ENCODE data around the gene PBXIP1.
"Not testable (repeated sequence)": the region's sequence is repeated elsewhere in the genome, so short reads cannot be mapped to it uniquely, and the experiment has no call there.

The PBXIP1 gene

DNA sequence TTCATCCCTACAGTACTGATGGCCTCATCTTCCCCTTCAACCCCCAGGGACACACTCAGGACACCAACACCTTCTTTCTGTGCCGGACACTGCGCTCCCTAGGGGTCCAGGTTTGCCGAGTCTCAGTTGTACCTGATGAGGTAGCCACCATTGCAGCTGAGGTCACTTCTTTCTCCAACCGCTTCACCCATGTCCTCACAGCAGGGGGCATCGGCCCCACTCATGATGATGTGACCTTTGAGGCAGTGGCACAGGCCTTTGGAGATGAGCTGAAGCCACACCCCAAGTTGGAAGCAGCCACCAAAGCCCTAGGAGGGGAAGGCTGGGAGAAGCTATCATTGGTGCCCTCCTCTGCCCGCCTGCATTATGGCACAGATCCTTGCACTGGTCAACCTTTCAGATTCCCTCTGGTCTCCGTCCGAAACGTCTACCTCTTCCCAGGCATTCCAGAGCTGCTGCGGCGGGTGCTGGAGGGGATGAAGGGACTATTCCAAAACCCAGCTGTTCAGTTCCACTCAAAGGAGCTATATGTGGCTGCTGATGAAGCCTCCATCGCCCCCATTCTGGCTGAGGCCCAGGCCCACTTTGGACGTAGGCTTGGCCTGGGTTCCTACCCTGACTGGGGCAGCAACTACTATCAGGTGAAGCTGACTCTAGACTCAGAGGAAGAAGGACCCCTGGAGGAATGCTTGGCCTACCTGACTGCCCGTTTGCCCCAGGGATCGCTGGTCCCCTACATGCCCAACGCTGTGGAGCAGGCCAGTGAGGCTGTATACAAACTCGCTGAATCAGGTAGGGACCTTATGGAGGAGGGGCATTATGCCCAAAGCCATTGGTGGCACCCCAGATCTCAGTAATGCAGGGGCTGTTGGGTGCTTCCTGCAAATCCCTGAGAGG is 32.4 kb upstream of the PBXIP1 start:
- peaks cover 54% of the 10 kb centered on the region for H3K36me3 ChIP-seq (replicated peaks)

DNA sequence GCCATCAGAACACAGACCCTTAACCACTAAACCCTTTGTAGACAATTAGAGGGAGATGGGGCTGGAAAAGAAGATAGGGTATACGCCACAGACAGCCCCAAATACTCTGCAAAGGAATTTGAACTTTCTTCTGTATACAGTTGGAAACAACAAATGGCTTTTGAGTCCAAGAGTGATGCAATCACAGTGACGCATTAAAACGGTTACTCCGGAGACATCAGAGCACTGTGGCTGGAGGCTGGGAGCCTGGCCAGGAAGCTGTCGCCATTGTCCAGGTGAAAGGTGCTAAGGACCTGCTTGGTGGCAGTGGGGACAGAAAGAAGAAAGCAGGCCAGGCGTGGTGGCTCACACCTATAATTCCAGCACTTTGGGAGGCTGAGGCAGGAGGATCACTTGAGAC is 31.4 kb upstream of the PBXIP1 start:
- no peak for DNase-seq (ENCODE audit: low spot score in 2 of 2)
- Histone ChIP-seq H3K4me1 (peaks cover 8% of the 10 kb centered on the region), H3K4me3 (no peak overlapping the region), H3K36me3 (replicated peaks) (peaks cover 48% of the 10 kb centered on the region), H3K9me3 (no peaks in the 10 kb centered on the region), H3K27me3 (ENCODE audit: low read depth) (no peaks in the 10 kb centered on the region)
- in situ Hi-C loops (cut with MboI; ENCODE audit: low sequenced_read_pairs), result no loop called here

More for the DNA sequence above, 32.4 kb upstream of the PBXIP1 start:
- Histone ChIP-seq H3K4me1 (peaks cover 4% of the 10 kb centered on the region; the same call in 1 of the 2 replicates), H3K4me3 (no peak overlapping the region), H3K9me3 (no peaks in the 10 kb centered on the region), H3K27me3 (ENCODE audit: low read depth) (no peaks in the 10 kb centered on the region)
- in situ Hi-C loops (cut with MboI; ENCODE audit: low sequenced_read_pairs), result no loop called here
- DNase-seq (ENCODE audit: low spot score in 2 of 2), result no peak

DNA sequence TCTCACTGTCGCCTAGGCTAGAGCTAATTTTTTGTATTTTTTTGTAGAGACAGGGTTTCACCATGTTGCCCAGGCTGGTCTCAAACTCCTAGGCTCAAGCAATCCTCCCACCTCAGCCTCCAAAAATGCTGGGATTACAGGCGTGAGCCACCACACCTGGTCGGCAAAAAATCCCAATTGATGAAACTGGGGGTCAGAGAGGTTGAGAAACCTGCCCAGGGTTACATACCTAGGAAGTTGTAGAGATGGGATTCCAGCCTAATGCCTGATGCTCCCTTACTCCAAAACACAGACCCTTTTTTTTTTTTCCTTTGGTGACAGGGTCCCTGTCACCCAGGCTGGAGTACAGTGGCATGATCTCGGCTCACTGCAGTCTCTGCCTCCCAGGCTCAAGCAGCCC is 30.8 kb upstream of the PBXIP1 start:
- H3K9me3 ChIP-seq; H3K27me3 ChIP-seq (ENCODE audit: low read depth); DNase-seq (ENCODE audit: low spot score in 2 of 2); in situ Hi-C loops (cut with MboI; ENCODE audit: low sequenced_read_pairs); H3K4me3 ChIP-seq: not testable (repeated sequence)
- Histone ChIP-seq H3K4me1 (peaks cover 13% of the 10 kb centered on the region), H3K36me3 (replicated peaks) (peaks cover 47% of the 10 kb centered on the region)

DNA sequence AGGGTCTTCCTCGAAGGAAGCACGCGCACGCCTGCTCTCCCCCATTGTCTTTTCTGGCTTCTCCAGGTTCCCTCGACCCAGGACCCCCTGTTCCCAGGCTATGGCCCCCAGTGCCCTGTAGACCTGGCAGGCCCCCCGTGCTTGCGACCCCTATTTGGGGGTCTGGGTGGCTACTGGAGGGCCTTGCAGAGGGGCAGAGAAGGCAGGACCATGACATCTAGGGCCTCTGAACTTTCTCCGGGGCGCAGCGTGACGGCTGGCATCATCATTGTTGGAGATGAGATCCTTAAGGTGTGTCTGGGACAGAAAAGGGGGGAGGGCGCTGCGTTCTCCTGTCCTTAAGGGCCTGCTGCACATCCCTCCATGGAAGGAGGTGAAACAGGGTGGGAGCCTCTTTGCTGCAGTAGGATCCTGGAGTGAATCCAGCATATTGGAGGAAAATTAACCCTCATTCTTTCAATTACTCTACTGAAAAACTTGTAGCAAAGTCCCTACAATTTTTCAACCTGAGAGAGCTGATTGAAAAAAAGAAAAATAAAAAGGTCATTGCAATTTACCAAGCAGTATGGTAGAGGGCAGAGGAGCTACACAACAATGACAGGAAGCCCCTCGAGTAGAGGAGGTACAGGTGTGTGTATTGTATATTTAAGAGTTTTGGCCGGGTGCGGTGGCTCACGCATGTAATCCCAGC is 28.0 kb upstream of the PBXIP1 start:
- no peaks in the 10 kb centered on the region for H3K9me3 ChIP-seq
- peak overlapping the region; percentile 55 for H3K4me3 ChIP-seq
- H3K4me1 ChIP-seq, result peaks cover 13% of the 10 kb centered on the region
- in situ Hi-C loops (cut with MboI; ENCODE audit: low sequenced_read_pairs), result no loop called here
- peak in 1 of 2 experiments; percentile 55 for DNase-seq (ENCODE audit: low spot score in 2 of 2)
- H3K36me3 ChIP-seq (replicated peaks), result peaks cover 50% of the 10 kb centered on the region
- H3K27me3 ChIP-seq (ENCODE audit: low read depth), result no peaks in the 10 kb centered on the region

DNA sequence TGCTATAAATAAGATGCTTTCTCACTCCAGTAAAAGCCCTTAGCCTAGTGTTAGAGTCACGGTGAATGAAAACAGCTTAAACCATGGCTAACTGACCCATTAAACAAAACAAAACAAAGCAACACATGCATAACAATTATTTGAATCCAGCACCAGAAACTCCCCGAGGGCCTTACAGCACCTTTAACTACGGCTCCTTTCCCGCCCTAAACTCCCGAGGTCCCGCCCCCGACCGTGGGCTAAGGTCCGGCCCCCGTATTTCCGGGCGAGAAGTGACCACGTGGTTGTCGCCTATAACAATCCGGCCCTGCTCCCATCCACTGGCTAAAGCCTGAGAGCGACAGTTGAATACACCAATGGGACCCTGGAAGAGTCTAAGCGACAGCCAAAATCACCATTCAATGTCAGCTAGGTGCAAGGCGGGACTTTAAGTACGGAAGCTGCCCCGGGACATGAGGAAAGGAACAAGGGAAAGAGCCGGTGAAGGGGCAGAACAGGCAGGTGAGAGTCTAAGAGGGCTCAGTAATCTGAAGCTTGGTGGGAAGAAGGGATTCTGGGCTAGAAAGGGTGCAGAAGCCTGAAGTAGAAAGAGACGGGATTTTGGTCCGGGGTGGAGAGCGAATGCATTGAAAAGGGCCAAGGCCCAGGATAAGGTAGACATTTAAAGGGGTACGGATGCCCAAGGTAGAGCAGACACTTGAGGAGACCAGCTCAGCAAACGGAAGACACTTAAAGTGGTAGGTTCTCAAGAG is 27.2 kb upstream of the PBXIP1 start, which contains the start of gene FLAD1:
Gene FLAD1 (plus strand): TSS at position 448 of the 752 bp plus-strand sequence. CDS start 351 bp downstream, outside the sequence.
- peak; percentile 99 for DNase-seq (ENCODE audit: low spot score in 2 of 2)
- in situ Hi-C loops (cut with MboI; ENCODE audit: low sequenced_read_pairs), result no loop called here
- Histone ChIP-seq H3K4me1 (peaks cover 13% of the 10 kb centered on the region), H3K36me3 (replicated peaks) (peaks cover 47% of the 10 kb centered on the region), H3K27me3 (ENCODE audit: low read depth) (no peaks in the 10 kb centered on the region), H3K4me3 (peak within 1 kb of the TSS; percentile 55), H3K9me3 (no peaks in the 10 kb centered on the region)

DNA sequence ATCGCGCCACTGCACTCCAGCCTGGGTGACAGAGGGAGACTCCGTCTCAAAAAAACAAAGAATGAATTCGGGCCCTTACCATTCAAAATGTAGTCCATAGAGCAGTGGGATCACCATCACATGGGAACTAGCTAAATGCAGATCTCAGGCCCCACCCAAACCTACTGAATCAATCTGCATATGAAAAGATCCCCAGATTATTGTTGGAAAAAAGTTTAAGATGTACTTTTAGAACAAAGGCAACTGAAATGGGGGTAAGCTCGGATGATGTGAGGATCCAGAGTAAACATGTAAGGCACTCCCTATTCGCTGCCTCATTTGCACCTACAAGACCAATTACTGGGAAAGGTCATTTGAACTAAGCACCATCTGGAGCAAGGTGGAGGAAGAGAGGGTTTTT is 26.4 kb upstream of the PBXIP1 start:
- DNase-seq (ENCODE audit: low spot score in 2 of 2), result peak; percentile 77 to 92
- in situ Hi-C loops (cut with MboI; ENCODE audit: low sequenced_read_pairs), result no loop called here
- Histone ChIP-seq H3K4me3 (peak overlapping the region; percentile 55), H3K36me3 (replicated peaks) (peaks cover 47% of the 10 kb centered on the region), H3K4me1 (peaks cover 13% of the 10 kb centered on the region), H3K27me3 (ENCODE audit: low read depth) (no peaks in the 10 kb centered on the region), H3K9me3 (no peaks in the 10 kb centered on the region)

DNA sequence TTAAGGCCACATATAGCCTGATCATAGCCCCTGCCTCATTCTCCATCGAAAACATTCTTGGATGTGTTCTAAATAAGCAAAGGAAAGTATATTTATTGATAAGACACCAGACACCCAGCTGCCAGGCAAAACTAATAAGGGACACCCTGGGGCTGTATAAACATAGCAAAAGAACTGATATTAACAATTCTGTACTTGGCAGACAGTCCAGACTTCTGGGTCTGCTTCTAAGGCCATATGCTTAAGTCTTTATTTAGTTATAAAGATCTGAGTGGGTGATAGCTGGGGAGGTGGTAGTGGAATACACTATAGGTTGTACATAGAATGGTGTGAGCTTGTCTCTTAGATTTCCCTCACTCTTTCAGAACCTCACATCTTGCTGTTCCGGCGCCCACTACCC is 22.5 kb upstream of the PBXIP1 start:
- no peaks in the 10 kb centered on the region for H3K9me3 ChIP-seq
- no peak for DNase-seq (ENCODE audit: low spot score in 2 of 2)
- in situ Hi-C loops (cut with MboI; ENCODE audit: low sequenced_read_pairs), result no loop called here
- H3K4me1 ChIP-seq, result peaks cover 19% of the 10 kb centered on the region
- H3K36me3 ChIP-seq (replicated peaks), result peaks cover 36% of the 10 kb centered on the region
- no peak overlapping the region for H3K4me3 ChIP-seq
- no peaks in the 10 kb centered on the region for H3K27me3 ChIP-seq (ENCODE audit: low read depth)

DNA sequence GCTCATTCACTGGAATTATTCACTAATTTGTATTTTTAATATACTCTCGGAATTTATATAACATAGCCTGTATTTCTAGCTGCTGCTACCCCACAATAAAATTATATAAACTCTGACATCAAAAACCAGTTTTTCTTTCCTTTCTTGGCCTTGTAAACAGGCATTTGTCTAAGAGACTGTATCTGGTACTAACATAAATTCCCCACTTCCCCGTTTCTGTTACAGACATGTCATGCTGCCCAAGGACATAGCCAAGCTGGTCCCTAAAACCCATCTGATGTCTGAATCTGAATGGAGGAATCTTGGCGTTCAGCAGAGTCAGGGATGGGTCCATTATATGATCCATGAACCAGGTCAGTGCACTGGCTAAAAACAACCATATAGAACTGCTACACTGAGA is 21.9 kb upstream of the PBXIP1 start:
- Histone ChIP-seq H3K4me1 (peaks cover 23% of the 10 kb centered on the region), H3K36me3 (replicated peaks) (peaks cover 36% of the 10 kb centered on the region)
- DNase-seq (ENCODE audit: low spot score in 2 of 2); H3K9me3 ChIP-seq; in situ Hi-C loops (cut with MboI; ENCODE audit: low sequenced_read_pairs); H3K4me3 ChIP-seq; H3K27me3 ChIP-seq (ENCODE audit: low read depth): not testable (repeated sequence)

DNA sequence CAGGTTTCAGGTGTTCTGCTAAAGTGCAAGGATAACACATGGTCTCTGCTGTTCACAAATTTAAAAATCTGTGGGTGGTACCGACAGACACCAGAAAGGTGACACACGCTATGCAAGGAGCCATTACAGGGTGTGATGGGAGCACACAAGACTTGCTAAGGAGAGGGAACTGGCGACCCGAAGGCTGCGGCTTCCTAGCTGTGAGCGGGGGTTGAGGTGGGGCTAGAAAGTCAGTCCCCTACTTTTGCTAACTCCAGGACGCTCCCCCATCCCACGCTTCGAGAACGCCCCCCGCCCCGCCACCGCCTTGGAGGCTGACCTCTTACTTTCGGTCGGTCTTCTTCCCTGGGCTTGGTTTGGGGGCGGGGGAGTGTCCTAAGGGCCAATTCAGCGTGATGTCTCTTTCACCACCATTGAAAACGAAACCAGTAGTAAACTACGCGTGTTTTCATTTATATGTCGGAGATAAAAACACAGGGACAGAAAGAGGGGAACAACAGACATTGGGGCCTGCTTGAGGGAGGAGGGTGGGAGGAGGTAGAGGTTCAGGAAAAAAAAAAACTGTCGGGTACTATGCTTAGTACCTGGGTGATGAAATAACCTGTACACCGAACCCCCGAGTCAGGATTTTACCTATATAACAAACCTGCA is 19.6 kb upstream of the PBXIP1 start:
- H3K36me3 ChIP-seq (replicated peaks), result peaks cover 30% of the 10 kb centered on the region
- DNase-seq (ENCODE audit: low spot score in 2 of 2), result peak in 1 of 2 experiments; percentile 69
- no peaks in the 10 kb centered on the region for H3K9me3 ChIP-seq
- in situ Hi-C loops (cut with MboI; ENCODE audit: low sequenced_read_pairs), result no loop called here
- no peaks in the 10 kb centered on the region for H3K27me3 ChIP-seq (ENCODE audit: low read depth)
- H3K4me3 ChIP-seq, result peak overlapping the region; percentile 82
- H3K4me1 ChIP-seq, result peaks cover 30% of the 10 kb centered on the region

DNA sequence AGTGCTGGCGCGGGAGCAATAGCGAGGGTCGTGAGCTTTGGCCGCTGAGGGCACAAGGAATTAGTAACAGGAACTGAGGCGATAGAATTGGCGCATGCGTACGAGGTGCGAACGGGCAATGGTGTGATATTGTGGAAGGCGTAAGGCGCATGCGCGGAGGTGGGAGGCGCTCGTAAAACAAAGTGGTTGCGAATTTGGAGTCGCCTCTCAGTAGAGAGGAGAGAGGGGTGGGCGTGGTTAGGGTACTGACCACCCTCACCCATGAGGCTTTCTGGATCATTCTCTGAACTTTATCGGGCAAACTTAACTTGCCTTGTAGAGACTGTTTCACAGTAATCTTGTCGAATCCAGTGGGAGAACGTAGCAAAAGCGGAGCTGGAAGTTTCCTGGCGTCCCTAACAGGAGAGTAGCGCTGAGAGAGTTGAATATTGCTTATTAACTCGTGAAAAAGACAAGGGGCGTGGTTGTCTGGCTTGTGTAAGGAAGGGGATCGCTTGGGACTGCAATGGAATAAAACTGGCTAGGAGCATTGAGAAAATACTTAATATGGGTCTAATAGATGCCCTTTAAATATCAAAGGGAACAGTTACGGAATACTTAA is 19.0 kb upstream of the PBXIP1 start:
- peaks cover 36% of the 10 kb centered on the region for H3K4me1 ChIP-seq
- no peaks in the 10 kb centered on the region for H3K9me3 ChIP-seq
- no peaks in the 10 kb centered on the region for H3K27me3 ChIP-seq (ENCODE audit: low read depth)
- peak; percentile 94 to 97 for DNase-seq (ENCODE audit: low spot score in 2 of 2)
- H3K4me3 ChIP-seq, result peak overlapping the region; percentile 82
- H3K36me3 ChIP-seq (replicated peaks), result peaks cover 24% of the 10 kb centered on the region
- in situ Hi-C loops (cut with MboI; ENCODE audit: low sequenced_read_pairs), result no loop called here

DNA sequence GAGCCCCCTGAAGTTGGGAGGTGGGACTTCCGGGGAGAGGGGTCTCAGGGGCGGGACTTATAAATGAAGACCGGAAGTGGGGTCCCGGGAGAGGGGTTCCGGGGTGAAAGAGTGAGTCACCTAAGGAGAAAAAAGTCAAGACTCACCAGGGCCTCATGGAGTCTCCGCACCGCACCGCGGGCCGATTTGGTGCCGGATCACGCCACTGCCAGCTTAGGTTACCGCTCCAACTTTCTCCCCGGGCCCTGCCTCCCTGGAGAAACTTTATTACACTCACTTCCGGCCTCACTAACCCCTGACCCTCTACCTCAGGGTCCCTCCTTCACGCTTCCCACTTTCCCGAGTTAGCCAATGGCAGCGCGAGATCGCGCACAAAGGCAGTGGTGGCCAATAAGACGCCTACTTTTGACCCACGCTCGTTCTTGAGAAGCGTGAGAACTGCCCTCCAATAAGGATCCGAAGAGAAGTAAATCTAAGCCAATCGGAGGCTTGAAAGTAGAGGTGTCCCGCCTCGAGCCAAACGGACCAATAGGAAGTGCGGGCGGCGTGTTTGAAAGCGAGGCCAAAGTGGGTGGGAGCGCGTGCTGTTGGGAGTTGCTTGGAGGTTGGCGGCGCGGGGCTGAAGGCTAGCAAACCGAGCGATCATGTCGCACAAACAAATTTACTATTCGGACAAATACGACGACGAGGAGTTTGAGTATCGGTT is 18.4 kb upstream of the PBXIP1 start, which contains the start of gene CKS1B:
Gene CKS1B (plus strand): TSS at position 580 of the 706 bp plus-strand sequence. CDS start 65 bp downstream, at position 645.
- Histone ChIP-seq H3K36me3 (replicated peaks) (peaks cover 17% of the 10 kb centered on the region), H3K27me3 (ENCODE audit: low read depth) (no peaks in the 10 kb centered on the region), H3K4me1 (peaks cover 36% of the 10 kb centered on the region), H3K9me3 (no peaks in the 10 kb centered on the region), H3K4me3 (peak within 1 kb of the TSS; percentile 82)
- peak; percentile 97 to 100 for DNase-seq (ENCODE audit: low spot score in 2 of 2)
- in situ Hi-C loops (cut with MboI; ENCODE audit: low sequenced_read_pairs), result no loop called here

DNA sequence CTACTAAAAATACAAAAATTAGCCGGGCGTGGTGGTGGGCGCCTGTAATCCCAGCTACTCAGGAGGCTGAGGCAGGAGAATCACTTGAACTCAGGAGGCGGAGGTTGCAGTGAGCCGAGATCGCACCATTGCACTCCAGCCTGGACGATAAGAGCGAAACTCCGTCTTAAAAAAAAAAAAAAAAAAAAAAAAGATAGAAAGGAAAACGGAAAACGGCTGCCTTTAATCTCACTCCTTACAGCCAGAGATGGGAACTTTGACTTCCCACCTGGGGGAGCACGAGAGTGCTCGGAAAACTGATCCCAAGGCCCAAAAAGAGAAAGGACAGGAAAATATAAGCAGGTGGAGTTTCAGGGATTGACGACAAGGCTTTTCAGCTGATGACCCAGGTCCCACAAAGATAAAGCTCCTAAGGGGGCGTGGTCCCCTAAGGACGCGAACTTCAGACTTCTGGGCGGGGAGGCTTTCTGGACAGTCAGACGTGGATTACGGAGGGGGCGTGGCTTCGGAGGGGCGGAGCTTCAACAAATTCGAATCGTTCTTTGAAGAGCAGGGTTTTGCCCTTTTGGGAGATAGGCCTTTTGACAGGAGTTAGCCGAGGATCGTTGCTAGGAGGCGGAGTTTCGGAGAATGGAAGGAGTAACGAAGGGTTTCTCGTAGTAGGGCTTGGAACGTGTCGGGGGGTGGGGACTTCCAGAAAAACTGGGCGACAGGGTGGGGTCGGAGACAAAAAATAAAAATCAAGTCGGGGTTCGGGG is 17.6 kb upstream of the PBXIP1 start:
- in situ Hi-C loops (cut with MboI; ENCODE audit: low sequenced_read_pairs), result no loop called here
- H3K36me3 ChIP-seq (replicated peaks), result peaks cover 13% of the 10 kb centered on the region
- no peaks in the 10 kb centered on the region for H3K9me3 ChIP-seq
- H3K27me3 ChIP-seq (ENCODE audit: low read depth), result no peaks in the 10 kb centered on the region
- peak overlapping the region; percentile 82 for H3K4me3 ChIP-seq
- peak; percentile 96 to 100 for DNase-seq (ENCODE audit: low spot score in 2 of 2)
- peaks cover 36% of the 10 kb centered on the region for H3K4me1 ChIP-seq
